GM23338 (cell line): ENCODE results near the gene SYNPR. TPM values are rescaled to one million over a fixed set of nuclear protein-coding genes. Genes with fewer than 3 reads are reported as not detected.

ENCODE experiments used
- ATAC-seq: fragments of 200-7000 bp; cut with Tn5 transposase; 3 replicates; pipeline ENCODE4 v1.9.1; 2020
- DNase-seq: peaks from one replicate; pipeline ENCODE4 v3.0.0-alpha.2; 2015; ENCODE audit warnings: low spot score
- H2AFZ ChIP-seq: fragments of 200-600 bp; sonication (generic); 2 replicates; pipeline ENCODE4 v1.8.0; 2016; ENCODE audit warnings: antibody characterized with exemption, mild to moderate bottlenecking, moderate library complexity
- H3F3A ChIP-seq: fragments of 200-600 bp; sonication (generic); replicated peaks from 2 replicates; pipeline ENCODE4 v1.8.0; 2017; ENCODE audit warnings: antibody characterized with exemption, mixed run types, low read depth
- H3K27ac ChIP-seq: fragments of 200-600 bp; sonication (generic); 2 replicates; pipeline ENCODE4 v1.6.1; 2016; ENCODE audit warnings: low read depth
- H3K27me3 ChIP-seq: fragments of 200-600 bp; sonication (generic); 2 replicates; pipeline ENCODE4 v1.8.0; 2016; ENCODE audit warnings: mild to moderate bottlenecking, mixed run types, moderate library complexity; ENCODE audit not compliant: insufficient read depth
- H3K36me3 ChIP-seq: fragments of 200-600 bp; sonication (generic); 2 replicates; pipeline ENCODE4 v1.8.0; 2016; ENCODE audit warnings: mild to moderate bottlenecking; ENCODE audit not compliant: insufficient read depth
- H3K4me1 ChIP-seq: fragments of 200-600 bp; sonication (generic); 2 replicates; pipeline ENCODE4 v1.8.0; 2016; ENCODE audit warnings: mild to moderate bottlenecking, moderate library complexity; ENCODE audit not compliant: insufficient read depth
- H3K4me2 ChIP-seq: fragments of 200-600 bp; sonication (generic); 2 replicates; pipeline ENCODE4 v1.7.1; 2017; ENCODE audit warnings: mixed run types
- H3K4me3 ChIP-seq: fragments of 200-600 bp; sonication (generic); 2 replicates; pipeline ENCODE4 v1.6.1; 2016; ENCODE audit warnings: mixed run types
- H3K79me2 ChIP-seq: fragments of 200-600 bp; sonication (generic); replicated peaks from 2 replicates; pipeline ENCODE4 v1.8.0; 2017; ENCODE audit warnings: mild to moderate bottlenecking; ENCODE audit not compliant: insufficient read depth
- H3K9me2 ChIP-seq: fragments of 200-600 bp; sonication (generic); 2 replicates; pipeline ENCODE4 v1.8.0; 2017; ENCODE audit not compliant: insufficient read depth
- H4K20me1 ChIP-seq: fragments of 200-600 bp; sonication (generic); replicated peaks from 2 replicates; pipeline ENCODE4 v1.8.0; 2017; ENCODE audit warnings: mild to moderate bottlenecking; ENCODE audit not compliant: insufficient read depth
- H3K27ac Mint-ChIP-seq: 2 replicates; pipeline ENCODE4 v1.8.0; 2020; ENCODE audit warnings: inconsistent platforms, mild to moderate bottlenecking, moderate library complexity, mixed read lengths
- H3K27me3 Mint-ChIP-seq: 3 replicates; pipeline ENCODE4 v1.8.0; 2022; ENCODE audit warnings: low read depth, mild to moderate bottlenecking, moderate library complexity, mixed read lengths, inconsistent platforms; ENCODE audit not compliant: insufficient read depth, poor library complexity
- H3K36me3 Mint-ChIP-seq: 3 replicates; pipeline ENCODE4 v1.8.0; 2021; ENCODE audit warnings: low read depth, mild to moderate bottlenecking, inconsistent platforms, moderate library complexity, mixed read lengths
- H3K4me1 Mint-ChIP-seq: 3 replicates; pipeline ENCODE4 v1.8.0; 2020; ENCODE audit warnings: mild to moderate bottlenecking, inconsistent platforms, mixed read lengths
- H3K4me3 Mint-ChIP-seq: 3 replicates; pipeline ENCODE4 v1.8.0; 2021; ENCODE audit warnings: moderate library complexity, mild to moderate bottlenecking, inconsistent platforms, mixed read lengths
- H3K9me3 Mint-ChIP-seq: 3 replicates; pipeline ENCODE4 v1.8.0; 2020; ENCODE audit warnings: moderate library complexity, mild to moderate bottlenecking, inconsistent platforms, mixed read lengths
- polyA plus RNA-seq: library from polyadenylated mRNA; unstranded; fragments of >200 nt; fragmentation: Nextera tagmentation; extraction: Ambion mirVana; gene quantifications from 2 replicates; pipeline ENCODE4 v1.2.1, GENCODE V29; 2016
- total RNA-seq: library from RNA; depleted of rRNA; stranded (reverse); fragments of >200 nt; shearing (Covaris generic); gene quantifications from 2 replicates; pipeline ENCODE4 v1.2.3, GENCODE V29; 2014
- TF ChIP-seq, protein P1 (sequence below): fragments of 250-450 bp; sonication (Bioruptor Pico); IDR thresholded peaks from 2 replicates; pipeline ENCODE4 v1.5.0; 2020; ENCODE audit warnings: mild to moderate bottlenecking, moderate library complexity
- TF ChIP-seq, protein P2 (sequence below): IDR thresholded peaks from one replicate; pipeline ENCODE4 v1.6.1; 2018; ENCODE audit warnings: antibody characterized with exemption; ENCODE audit not compliant: unreplicated experiment

SYNPR gene
- total and polyA plus RNA-seq, 2 experiments from 2014 or later, result 0.38 to 0.55 TPM

DNA sequence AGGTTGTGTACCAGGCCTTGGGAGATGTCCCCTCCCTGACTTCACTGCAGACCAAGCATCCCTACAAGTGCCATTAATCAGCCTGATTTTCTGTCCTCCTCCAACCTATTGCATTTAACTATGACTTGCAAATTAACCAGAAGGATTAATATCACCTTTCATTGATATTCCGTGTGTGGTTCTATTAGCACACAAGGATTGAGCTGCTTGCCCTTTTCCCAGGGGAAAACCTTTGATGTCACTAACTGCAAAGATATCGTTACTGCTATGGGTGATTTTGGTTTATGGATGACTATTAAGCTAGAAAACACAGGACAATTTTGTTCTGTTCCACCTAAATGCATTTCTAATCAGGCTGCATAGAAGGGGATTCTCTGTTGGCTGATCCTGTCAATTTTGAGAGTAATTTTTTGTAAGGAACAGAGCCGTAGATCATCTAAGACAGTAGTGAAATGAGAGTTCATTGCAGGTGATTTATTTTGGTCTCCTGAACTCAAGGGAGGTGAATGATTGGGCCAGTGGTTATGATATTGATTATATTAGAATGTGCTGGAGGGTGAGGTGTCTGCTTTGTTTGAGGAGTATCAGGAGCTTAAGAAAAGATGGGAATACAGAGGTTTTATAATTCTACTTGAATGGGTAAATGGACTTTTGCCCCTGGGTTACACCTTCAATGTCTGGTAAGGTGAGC is 196.9 kb downstream of the SYNPR start:
- no peak overlapping the region for H3K4me3 Mint-ChIP-seq
- H3K9me2 ChIP-seq, result peaks cover 16% of the 10 kb centered on the region; the same call in 1 of the 2 replicates
- no peak for ATAC-seq
- no peak overlapping the region for H3K4me3 ChIP-seq
- no peaks in the 10 kb centered on the region for H3K36me3 ChIP-seq
- DNase-seq, result no peak
- TF ChIP-seq, protein P1, sequence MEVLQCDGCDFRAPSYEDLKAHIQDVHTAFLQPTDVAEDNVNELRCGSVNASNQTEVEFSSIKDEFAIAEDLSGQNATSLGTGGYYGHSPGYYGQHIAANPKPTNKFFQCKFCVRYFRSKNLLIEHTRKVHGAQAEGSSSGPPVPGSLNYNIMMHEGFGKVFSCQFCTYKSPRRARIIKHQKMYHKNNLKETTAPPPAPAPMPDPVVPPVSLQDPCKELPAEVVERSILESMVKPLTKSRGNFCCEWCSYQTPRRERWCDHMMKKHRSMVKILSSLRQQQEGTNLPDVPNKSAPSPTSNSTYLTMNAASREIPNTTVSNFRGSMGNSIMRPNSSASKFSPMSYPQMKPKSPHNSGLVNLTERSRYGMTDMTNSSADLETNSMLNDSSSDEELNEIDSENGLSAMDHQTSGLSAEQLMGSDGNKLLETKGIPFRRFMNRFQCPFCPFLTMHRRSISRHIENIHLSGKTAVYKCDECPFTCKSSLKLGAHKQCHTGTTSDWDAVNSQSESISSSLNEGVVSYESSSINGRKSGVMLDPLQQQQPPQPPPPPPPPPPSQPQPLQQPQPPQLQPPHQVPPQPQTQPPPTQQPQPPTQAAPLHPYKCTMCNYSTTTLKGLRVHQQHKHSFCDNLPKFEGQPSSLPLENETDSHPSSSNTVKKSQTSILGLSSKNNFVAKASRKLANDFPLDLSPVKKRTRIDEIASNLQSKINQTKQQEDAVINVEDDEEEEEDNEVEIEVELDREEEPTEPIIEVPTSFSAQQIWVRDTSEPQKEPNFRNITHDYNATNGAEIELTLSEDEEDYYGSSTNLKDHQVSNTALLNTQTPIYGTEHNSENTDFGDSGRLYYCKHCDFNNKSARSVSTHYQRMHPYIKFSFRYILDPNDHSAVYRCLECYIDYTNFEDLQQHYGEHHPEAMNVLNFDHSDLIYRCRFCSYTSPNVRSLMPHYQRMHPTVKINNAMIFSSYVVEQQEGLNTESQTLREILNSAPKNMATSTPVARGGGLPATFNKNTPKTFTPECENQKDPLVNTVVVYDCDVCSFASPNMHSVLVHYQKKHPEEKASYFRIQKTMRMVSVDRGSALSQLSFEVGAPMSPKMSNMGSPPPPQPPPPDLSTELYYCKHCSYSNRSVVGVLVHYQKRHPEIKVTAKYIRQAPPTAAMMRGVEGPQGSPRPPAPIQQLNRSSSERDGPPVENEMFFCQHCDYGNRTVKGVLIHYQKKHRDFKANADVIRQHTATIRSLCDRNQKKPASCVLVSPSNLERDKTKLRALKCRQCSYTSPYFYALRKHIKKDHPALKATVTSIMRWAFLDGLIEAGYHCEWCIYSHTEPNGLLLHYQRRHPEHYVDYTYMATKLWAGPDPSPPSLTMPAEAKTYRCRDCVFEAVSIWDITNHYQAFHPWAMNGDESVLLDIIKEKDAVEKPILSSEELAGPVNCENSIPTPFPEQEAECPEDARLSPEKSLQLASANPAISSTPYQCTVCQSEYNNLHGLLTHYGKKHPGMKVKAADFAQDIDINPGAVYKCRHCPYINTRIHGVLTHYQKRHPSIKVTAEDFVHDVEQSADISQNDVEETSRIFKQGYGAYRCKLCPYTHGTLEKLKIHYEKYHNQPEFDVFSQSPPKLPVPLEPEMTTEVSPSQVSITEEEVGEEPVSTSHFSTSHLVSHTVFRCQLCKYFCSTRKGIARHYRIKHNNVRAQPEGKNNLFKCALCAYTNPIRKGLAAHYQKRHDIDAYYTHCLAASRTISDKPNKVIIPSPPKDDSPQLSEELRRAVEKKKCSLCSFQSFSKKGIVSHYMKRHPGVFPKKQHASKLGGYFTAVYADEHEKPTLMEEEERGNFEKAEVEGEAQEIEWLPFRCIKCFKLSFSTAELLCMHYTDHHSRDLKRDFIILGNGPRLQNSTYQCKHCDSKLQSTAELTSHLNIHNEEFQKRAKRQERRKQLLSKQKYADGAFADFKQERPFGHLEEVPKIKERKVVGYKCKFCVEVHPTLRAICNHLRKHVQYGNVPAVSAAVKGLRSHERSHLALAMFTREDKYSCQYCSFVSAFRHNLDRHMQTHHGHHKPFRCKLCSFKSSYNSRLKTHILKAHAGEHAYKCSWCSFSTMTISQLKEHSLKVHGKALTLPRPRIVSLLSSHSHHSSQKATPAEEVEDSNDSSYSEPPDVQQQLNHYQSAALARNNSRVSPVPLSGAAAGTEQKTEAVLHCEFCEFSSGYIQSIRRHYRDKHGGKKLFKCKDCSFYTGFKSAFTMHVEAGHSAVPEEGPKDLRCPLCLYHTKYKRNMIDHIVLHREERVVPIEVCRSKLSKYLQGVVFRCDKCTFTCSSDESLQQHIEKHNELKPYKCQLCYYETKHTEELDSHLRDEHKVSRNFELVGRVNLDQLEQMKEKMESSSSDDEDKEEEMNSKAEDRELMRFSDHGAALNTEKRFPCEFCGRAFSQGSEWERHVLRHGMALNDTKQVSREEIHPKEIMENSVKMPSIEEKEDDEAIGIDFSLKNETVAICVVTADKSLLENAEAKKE (CRISPR knock-in tag), result no peak
- TF ChIP-seq, protein P2, sequence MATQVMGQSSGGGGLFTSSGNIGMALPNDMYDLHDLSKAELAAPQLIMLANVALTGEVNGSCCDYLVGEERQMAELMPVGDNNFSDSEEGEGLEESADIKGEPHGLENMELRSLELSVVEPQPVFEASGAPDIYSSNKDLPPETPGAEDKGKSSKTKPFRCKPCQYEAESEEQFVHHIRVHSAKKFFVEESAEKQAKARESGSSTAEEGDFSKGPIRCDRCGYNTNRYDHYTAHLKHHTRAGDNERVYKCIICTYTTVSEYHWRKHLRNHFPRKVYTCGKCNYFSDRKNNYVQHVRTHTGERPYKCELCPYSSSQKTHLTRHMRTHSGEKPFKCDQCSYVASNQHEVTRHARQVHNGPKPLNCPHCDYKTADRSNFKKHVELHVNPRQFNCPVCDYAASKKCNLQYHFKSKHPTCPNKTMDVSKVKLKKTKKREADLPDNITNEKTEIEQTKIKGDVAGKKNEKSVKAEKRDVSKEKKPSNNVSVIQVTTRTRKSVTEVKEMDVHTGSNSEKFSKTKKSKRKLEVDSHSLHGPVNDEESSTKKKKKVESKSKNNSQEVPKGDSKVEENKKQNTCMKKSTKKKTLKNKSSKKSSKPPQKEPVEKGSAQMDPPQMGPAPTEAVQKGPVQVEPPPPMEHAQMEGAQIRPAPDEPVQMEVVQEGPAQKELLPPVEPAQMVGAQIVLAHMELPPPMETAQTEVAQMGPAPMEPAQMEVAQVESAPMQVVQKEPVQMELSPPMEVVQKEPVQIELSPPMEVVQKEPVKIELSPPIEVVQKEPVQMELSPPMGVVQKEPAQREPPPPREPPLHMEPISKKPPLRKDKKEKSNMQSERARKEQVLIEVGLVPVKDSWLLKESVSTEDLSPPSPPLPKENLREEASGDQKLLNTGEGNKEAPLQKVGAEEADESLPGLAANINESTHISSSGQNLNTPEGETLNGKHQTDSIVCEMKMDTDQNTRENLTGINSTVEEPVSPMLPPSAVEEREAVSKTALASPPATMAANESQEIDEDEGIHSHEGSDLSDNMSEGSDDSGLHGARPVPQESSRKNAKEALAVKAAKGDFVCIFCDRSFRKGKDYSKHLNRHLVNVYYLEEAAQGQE, result no peak
- no peak overlapping the region for H2AFZ ChIP-seq
- H3K27me3 ChIP-seq, result no peaks in the 10 kb centered on the region
- no peak overlapping the region for H3K27ac Mint-ChIP-seq
- no peak overlapping the region for H3K4me2 ChIP-seq
- no peaks in the 10 kb centered on the region for H3K4me1 ChIP-seq
- no peak overlapping the region for H3K27ac ChIP-seq
- H3K79me2 ChIP-seq, result no peaks in the 10 kb centered on the region
- 0 out of 3 replicates have a peak, but pooled peaks cover 7% of the 10 kb centered on the region for H3K9me3 Mint-ChIP-seq
- H3F3A ChIP-seq, result no peaks in the 10 kb centered on the region
- no peaks in the 10 kb centered on the region; the same call in 2 of the 3 replicates for H3K4me1 Mint-ChIP-seq
- no peaks in the 10 kb centered on the region for H3K27me3 Mint-ChIP-seq
- H3K36me3 Mint-ChIP-seq, result no peaks in the 10 kb centered on the region; the same call in 2 of the 3 replicates
- no peaks in the 10 kb centered on the region for H4K20me1 ChIP-seq
